ENCODE results near the gene HHLA2. TPM values are rescaled to one million over a fixed set of nuclear protein-coding genes. Genes with fewer than 3 reads are reported as not detected.
A peak's percentile ranks its signal among the peaks of the same experiment; 100 is the strongest.

The HHLA2 gene
- total and polyA plus RNA-seq, 8 donors: 0.23 to 2.8 (median 0.95) TPM

- no peak overlapping the region for H3K4me3 ChIP-seq
- FAIRE-seq (no peak), ATAC-seq (no peak), DNase-seq (no peak)
- peaks cover 0 to 8% (median 4%) of the 10 kb centered on the region in 3 donors for H3K4me1 ChIP-seq
- no peaks in the 10 kb centered on the region for H3K36me3 ChIP-seq
- H3K27me3 ChIP-seq: no peaks in the 10 kb centered on the region
- H3K9me3 ChIP-seq: no peaks in the 10 kb centered on the region
- H3K27ac ChIP-seq: no peak overlapping the region
- no peak for TF ChIP-seq CTCF (IDR thresholded peaks at IDR 0.05)
- 82 to 89% methylated on average over 11 of the region's 11 CpGs for WGBS, 2 donors
- intact Hi-C loops (cut with DNase I): no loop called here
Observed at GRCh38 chr3:108410531-108410984, 114.2 kb downstream of the HHLA2 start.

- FAIRE-seq (no peak), ATAC-seq (peak in 3 of 4 donors; percentile 55 to 80 (median 66)), DNase-seq (no peak)
- no peak for TF ChIP-seq CTCF (IDR thresholded peaks at IDR 0.05)
- Histone ChIP-seq H3K27ac (peak overlapping the region in 1 of 4 donors; percentile 57), H3K9me3 (no peaks in the 10 kb centered on the region), H3K4me3 (no peak overlapping the region), H3K4me1 (peaks cover 0 to 8% (median 4%) of the 10 kb centered on the region in 3 donors), H3K27me3 (no peaks in the 10 kb centered on the region), H3K36me3 (no peaks in the 10 kb centered on the region)
- WGBS, 2 donors: 55 to 63% methylated on average over 6 of the region's 6 CpGs
- intact Hi-C loops (cut with DNase I): no loop called here
Observed at GRCh38 chr3:108412121-108412750, 115.9 kb downstream of the HHLA2 start.

GRCh38 chr3:108414007-108414406, 117.7 kb downstream of the HHLA2 start:
- intact Hi-C loops (cut with DNase I): no loop called here
- Histone ChIP-seq H3K36me3 (no peaks in the 10 kb centered on the region), H3K9me3 (no peaks in the 10 kb centered on the region), H3K4me3 (no peak overlapping the region), H3K4me1 (peaks cover 0 to 8% (median 4%) of the 10 kb centered on the region in 3 donors), H3K27ac (no peak overlapping the region), H3K27me3 (no peaks in the 10 kb centered on the region)
- no peak for DNase-seq
- 66 to 76% methylated on average over 5 of the region's 5 CpGs for WGBS, 2 donors
- ATAC-seq: no peak
- FAIRE-seq: no peak
- TF ChIP-seq CTCF (IDR thresholded peaks at IDR 0.05): no peak

GRCh38 chr3:108415661-108416060, 119.3 kb downstream of the HHLA2 start:
- no peak for DNase-seq
- Histone ChIP-seq H3K4me3 (no peak overlapping the region), H3K27me3 (no peaks in the 10 kb centered on the region), H3K4me1 (peaks cover 0 to 8% (median 4%) of the 10 kb centered on the region in 3 donors), H3K36me3 (no peaks in the 10 kb centered on the region), H3K9me3 (no peaks in the 10 kb centered on the region), H3K27ac (no peak overlapping the region)
- 80 to 85% methylated on average over 3 of the region's 3 CpGs for WGBS, 2 donors
- no peak for FAIRE-seq
- TF ChIP-seq CTCF (IDR thresholded peaks at IDR 0.05): no peak
- intact Hi-C loops (cut with DNase I): no loop called here
- no peak for ATAC-seq

- DNase-seq: no peak
- no peak for ATAC-seq
- FAIRE-seq: no peak
- Histone ChIP-seq H3K27ac (no peak overlapping the region), H3K9me3 (no peaks in the 10 kb centered on the region), H3K27me3 (no peaks in the 10 kb centered on the region), H3K36me3 (no peaks in the 10 kb centered on the region), H3K4me3 (no peak overlapping the region), H3K4me1 (peaks cover 0 to 8% (median 4%) of the 10 kb centered on the region in 3 donors)
- intact Hi-C loops (cut with DNase I): no loop called here
- 88 to 89% methylated on average over 4 of the region's 4 CpGs for WGBS, 2 donors
- no peak for TF ChIP-seq CTCF (IDR thresholded peaks at IDR 0.05)
Observed at GRCh38 chr3:108416111-108416869, 119.9 kb downstream of the HHLA2 start.
